IPS-NIHi7 (cell line): ENCODE results near the gene TMEM50B.
"Not testable (repeated sequence)": the region's sequence is repeated elsewhere in the genome, so short reads cannot be mapped to it uniquely, and the experiment has no call there.

ENCODE experiments used
- DNase-seq: peaks from one replicate; pipeline ENCODE4 v3.0.0; 2012; ENCODE audit warnings: mixed read lengths; ENCODE audit errors: extremely low spot score

TMEM50B gene

GRCh38 chr21:33428669-33429068 lies 51.1 kb downstream of the TMEM50B start:
- DNase-seq = no peak

- no peak for DNase-seq
Measured at GRCh38 chr21:33427051-33427450, 52.7 kb downstream of the TMEM50B start.

GRCh38 chr21:33425825-33426224 lies 53.9 kb downstream of the TMEM50B start:
- DNase-seq = no peak

- DNase-seq = no peak
Measured at GRCh38 chr21:33424214-33424613, 55.6 kb downstream of the TMEM50B start.

DNA sequence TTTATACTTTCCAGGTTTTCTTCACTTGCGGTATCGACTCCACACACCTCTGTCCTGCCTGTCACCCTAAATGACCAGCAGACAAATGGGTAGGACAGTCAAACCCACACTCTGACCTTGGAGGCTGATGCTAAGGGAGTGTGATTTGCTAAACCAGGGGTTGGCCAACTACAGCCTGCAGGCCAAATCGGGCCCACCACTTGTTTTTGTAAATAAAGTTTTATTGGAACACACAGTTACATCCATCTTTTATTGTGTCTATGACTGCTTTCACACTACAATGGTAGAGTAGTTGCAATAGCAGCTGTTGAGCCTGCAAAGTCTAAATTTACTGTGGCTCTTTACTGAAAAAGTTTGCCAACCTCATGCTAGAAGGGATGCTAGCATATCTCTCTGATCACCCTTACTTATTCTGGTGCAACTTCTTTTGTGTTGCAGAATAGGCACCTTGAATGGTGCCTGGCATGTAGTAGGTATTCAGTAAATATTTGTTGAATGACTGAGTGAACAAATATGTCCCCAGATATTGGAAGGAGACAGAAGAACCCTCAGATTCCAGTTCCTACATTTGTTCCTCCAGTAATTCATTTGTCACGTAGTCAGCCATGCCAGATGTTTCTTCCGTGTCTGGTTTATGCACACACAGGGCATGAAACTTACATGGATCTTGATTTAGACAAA lies 57.9 kb downstream of the TMEM50B start:
- DNase-seq = no peak

- DNase-seq = no peak
Measured at GRCh38 chr21:33419538-33420123, 60.1 kb downstream of the TMEM50B start.

- DNase-seq = no peak
Measured at GRCh38 chr21:33418691-33419090, 61.1 kb downstream of the TMEM50B start.

DNA sequence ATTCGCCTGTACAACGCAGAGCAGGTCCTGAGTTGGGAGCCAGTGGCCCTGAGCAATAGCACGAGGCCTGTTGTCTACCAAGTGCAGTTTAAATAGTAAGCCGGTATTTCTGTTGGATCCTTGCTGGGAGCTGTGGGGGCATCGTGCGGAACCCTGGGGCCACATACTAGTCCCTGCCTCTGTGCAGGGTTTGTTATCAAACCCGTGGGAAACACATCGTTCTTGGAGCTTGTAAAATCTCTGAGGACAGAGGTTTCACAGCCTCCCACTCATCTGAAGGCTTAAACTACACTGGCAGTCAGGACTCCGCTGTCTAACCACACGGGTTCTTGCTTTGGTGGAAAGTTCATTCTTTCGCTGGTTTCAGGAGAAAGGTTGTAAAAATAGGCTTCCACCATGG lies 64.8 kb downstream of the TMEM50B start:
- DNase-seq = no peak

- no peak for DNase-seq
Measured at GRCh38 chr21:33414068-33414467, 65.7 kb downstream of the TMEM50B start.

DNA sequence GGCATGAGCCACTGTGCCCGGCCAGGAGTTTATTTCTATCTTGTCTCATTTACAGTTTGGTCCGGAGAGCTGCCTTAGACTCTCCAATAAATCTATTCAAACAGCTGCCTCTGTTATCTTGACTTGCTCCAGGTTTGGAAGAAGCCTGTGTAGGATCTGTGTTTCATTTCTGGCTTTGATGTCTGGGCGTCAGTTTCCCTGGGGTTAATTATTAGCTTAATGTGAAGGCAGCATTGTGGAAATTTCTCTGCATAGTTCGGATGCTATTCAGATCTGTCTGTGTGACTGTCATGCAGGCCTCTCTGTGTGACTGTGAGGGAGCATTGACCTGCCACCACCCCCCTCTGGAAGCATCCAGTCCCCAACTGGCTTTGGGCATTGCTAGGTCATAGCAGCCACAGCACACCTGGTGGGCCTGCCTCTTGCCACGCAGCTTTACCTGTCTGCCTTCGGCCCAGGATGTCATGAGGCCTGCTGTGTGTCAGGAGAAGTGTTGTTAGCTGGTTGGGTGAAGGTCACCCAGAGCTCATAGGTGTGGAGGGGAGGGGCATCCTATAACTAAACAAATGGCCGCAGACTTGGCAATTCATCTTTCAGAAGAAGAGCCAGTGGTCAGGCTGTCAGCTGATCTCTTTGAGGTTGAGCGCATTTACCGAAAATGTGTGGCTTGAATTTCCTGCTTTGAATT lies 66.8 kb downstream of the TMEM50B start:
- no peak for DNase-seq

DNA sequence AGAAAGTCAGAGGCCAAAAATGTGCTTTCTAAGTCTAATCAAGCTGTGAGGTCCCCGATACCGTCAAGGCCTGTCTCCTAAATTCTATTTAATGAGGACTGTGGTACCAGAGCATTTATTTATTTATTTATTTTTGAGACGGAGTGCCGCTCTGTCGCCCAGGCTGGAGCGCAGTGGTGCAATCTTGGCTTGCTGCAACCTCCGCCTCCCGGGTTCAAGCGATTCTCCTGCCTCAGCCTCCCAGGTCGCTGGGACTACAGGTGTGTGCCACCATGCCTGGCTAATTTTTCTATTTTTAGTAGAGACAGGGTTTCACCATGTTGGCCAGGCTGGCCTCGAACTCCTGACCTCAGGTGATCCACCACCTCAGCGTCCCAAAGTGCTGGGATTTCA lies 67.3 kb downstream of the TMEM50B start:
- not testable (repeated sequence) for DNase-seq

DNA sequence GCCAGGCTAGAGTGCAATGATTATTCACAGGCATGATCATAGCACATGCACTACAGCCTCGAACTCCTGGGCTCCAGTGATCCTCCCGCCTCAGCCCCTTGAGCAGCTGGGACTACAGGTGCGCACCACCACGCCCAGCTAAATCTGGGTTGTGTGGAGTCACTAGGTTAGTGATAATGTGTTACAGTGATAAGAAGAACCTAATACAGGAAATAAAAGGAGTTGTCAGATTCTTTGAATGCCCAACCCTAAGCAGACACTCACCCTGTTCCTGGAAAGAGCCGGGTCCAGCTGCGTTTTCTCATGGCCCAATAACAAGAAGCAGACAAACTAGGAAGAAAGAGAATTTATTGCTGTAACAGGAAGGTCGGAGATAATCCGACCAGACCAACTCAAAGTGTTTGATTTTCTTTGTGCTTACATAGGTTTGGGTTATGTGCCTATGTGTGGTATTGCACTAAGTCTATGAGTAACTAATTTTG lies 67.8 kb downstream of the TMEM50B start:
- no peak for DNase-seq

DNA sequence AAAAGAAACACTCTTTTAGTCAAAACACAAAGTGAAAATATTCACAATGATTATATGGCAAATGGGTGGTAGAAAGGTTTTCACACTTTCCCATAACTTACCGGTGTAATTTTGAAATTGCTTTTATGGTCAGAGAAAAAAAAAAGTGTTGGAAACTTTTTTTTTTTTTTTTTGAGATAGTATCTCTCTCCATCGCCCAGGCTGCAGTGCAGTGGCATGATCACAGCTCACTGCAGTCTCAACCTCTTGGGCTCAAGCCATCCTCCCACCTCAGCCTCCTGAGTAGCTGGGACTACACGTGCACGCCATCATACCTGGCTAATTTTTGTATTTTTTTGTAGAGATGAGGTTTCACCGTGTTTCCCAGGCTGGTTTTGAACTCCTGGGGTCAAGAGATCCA lies 73.3 kb downstream of the TMEM50B start:
- no peak for DNase-seq

DNA sequence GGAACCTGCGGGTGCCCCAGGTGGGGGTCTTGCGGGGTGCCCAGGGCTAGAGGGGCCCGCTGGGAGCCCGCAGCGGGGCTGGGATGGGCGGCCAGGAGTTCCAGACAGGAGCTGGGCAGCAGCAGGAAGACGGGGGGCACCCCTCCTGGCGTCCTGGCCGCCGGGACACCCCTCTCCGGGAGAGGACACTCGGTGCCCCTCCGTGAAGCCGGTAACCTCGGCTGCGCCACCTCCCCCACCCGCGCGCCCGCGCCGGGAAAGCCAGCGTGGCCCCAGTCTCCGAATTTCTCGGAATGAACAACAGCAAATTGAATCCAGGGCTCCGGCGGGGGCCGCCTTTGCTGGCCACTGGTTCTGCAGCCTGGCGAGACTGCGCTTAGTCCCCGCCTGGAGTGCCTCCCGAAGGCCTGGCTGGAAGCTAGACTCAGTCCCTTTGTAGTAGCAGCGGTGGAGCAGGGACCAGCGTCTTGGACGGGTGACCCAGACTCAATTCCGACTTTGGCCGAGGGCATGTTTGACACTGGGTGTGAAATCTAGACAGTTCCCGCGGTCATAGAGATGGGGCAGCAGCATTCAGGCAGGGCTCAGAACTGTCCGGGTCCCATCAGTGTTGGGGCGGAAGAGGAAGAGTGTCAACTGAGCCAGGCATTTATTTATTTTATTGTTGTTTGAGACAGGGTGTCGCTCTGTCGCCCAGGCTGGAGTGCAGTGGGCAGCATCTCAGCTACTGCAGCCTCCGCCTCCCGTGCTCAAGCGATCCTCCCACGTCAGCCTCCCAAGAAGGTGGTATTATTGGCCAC lies 75.8 kb downstream of the TMEM50B start:
- DNase-seq = peak; percentile 57

GRCh38 chr21:33403128-33403785 lies 76.5 kb downstream of the TMEM50B start, which contains the start of gene IFNGR2:
Gene IFNGR2 (plus strand): TSS chr21:33403413. CDS start chr21:33403544, 131 bp downstream.
- DNase-seq = peak; percentile 75

DNA sequence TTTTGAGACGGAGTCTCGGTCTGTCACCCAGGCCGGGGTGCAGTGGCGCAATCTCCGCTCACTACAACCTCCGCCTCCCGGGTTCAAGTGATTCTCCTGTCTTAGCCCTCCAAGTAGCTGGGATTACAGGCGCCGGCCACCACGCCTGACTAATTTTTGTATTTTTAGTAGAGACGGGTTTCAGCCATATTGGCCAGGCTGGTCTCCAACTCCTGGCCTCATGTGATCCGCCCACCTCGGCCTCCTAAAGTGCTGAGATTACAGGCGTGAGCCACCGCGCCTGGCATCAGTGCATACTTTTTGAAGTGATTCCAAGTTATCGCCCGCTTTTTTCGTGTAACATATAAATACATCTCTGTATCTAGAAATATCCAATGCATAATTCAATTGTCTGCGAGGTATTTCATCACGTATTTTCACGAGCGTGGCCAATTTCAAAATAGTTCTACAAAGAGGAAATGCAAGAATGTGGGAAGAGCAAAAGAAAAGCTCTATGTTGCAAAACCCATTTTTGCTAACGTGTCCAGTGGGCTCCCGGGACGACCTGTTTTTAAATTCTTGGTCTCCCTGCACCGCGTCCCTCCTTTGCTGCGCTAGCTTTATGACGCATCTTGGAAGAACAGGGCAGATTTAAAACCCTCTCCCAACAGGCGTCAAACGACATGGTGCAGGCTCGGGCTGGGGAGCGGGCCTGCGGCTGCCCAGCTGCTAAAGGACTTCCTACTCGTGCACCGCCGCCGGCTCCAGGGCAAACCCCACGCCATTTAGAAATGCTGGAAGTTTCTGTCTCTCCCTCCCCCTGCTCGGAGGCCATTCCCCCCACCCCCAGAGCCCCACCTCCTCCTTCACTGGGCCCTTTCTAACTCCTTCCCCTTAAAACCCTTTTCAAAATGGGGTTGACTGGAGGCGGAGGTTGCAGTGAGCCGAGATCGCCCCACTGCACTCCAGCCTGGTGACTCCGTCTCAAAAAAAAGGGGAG lies 77.5 kb downstream of the TMEM50B start:
- DNase-seq = peak; percentile 75

GRCh38 chr21:33401630-33401992 lies 78.2 kb downstream of the TMEM50B start:
- no peak for DNase-seq
